HG02610 (cell line): ENCODE data around the gene BCL6B.
A peak's percentile ranks its signal among the peaks of the same experiment; 100 is the strongest.

Experiments used
- ATAC-seq: cut with Tn5 transposase; IDR thresholded peaks from one replicate; pipeline ENCODE4 v1.9.1; 2021; ENCODE audit warnings: mild to moderate bottlenecking, moderate library complexity; ENCODE audit not compliant: unreplicated experiment

BCL6B gene

DNA sequence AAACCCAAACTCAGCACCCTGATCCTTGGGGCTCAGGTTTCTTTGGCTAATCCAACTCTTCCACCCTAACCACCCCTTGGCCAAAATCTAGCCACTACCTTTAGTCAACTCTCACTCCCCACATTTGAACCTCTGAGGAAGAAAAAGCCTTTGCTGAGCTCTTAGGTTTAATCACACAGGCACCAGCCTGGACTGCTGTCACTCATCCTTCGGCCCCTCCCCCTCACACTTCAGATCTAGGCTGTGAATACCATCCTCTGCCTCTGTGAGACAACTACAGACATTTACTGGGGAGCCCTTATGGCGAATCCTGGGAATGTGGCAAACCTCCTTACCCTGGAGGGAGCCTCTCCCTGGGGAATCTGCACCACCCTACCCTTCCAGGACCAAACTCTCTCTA, 15.7 kb upstream of the BCL6B start:
- ATAC-seq = no peak

DNA sequence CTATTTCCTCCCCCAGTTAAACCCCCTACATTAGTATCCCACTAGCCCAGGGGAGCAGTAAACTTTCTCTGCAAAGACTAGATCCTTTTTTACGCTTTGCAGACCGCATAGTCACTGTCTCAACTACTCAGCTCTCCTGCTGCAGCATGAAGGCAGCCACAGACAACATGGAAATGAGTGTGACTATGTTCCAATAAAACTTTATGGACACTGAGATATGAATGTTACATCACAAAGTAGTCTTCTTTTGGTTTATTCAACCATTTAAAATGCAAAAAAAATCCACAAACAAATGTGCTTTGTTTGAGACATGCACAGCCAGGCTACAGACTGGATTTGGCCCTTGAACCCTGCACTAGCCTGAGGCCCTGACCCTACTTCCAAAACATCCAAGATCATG, 12.3 kb upstream of the BCL6B start:
- no peak for ATAC-seq

DNA sequence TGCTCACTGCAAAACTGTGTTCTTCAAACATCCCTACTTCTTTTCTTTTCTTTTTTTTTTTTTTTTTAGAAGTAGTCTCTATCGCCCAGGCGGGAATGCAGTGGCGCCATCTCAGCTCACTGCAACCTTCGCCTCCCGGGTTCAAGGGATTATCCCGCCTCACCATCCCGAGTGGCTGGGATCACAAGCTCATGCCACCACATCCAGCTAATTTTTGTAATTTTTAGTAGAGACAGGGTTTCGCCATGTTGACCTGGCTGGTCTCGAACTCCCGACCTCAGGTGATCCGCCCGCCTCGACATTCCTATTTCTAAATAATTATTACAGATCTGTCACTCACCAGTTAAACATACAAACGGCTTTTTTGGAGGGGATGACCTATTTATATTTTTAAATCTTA, 11.4 kb upstream of the BCL6B start:
- no peak for ATAC-seq

DNA sequence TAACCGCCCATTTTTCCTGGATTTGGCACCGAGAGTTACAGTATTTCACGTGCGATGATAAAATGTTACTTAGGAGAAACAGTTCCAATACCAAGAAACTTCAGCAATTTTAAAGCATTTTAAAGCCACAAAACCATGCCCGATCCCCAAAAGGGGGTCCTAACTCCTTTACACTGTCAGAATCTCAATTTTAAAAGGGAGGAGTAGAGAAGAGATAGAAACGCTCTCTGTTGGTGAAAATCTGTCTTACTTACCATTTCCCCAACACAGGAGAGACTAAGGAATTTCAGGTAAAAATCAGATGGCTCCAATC, 11.0 kb upstream of the BCL6B start:
- ATAC-seq = no peak

DNA sequence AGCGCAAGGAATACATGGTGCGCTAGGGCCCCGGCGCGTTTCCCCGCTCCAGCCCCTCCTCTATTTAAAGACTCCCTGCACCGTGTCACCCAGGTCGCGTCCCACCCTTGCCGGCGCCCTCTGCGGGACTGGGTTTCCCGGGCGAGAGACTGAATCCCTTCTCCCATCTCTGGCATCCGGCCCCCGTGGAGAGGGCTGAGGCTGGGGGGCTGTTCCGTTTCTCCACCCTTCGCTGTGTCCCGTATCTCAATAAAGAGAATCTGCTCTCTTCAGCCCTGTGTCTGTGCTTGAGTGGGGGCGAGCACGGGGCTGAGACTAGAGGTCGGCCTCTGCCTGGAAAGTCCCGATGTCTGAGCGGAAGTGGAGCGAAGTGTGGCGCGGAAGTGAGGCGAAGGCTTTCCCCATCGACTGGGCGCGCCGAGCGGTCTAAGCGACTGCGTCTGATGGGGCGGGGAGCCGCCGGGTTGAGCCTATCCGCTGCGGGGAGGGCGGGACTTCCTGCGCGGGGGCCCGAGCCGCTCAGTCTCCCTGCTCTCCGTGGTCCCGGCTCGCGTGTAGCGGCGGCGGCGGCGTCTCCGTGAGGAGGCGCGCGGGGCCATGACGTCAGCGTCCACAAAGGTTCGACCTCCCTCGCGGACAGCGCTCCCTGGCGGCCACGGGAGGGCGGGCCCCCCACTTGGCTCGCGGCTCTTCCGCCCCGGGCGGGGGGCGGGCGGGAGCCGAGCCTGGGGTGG, 8.4 kb upstream of the BCL6B start:
- ATAC-seq = peak; percentile 74

DNA sequence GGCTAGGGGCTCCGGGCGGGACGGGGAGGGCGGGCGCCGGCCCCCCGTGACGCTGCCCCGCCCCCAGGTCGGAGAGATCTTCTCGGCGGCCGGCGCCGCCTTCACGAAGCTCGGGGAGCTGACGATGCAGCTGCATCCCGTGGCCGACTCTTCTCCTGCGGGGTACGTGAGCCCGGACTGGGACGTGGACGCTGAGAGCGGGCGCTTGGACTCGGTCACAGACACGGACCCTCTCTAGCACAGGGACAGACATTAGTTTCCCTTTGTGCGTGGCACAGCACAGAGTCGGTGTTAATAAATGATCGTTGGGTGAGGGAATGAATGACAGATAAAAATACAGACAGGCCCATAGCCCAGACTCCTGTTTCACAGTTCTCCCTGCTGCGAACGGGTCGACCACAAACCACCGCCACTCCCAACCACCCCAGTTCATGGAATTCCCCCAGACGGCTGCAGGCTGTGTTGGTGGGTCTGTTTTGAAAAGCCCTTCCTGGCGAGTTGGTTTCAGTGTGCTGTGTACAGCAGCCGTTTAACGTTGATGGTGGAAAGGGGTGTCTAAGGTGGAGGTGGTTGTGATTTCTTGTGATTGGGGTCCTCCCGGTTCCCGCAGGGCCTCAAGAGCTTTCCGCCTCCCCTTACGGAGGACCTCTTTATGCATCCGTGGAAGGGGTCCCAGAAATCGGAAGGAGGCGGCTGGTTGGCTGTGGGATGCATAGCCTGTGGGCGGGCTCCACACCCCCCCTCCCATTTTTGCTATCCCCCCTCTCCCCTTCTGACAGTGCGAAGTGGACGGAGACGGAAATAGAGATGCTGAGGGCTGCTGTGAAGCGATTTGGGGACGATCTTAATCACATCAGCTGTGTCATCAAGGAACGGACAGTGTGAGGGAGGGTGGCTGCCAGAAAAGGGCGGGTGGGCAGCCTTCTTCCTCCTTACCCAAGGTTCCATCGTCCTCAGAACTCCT, 7.6 kb upstream of the BCL6B start:
- peak; percentile 23 for ATAC-seq

DNA sequence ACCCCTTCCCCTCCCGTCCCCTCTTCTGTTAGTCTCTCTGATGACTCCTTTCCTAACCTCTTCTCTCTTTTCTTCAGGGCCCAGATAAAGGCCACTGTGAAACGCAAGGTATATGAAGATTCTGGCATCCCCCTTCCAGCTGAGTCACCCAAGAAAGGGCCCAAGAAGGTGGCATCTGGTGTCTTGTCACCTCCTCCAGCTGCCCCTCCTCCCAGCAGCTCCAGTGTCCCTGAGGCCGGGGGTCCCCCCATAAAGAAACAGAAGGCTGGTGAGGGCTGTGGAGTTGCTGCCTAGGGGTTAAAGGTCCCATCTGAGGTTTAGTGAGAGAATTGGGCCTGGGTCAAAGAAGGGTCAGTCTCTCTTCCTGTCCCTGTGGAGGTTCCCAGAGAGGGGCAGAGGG, 6.4 kb upstream of the BCL6B start:
- no peak for ATAC-seq

DNA sequence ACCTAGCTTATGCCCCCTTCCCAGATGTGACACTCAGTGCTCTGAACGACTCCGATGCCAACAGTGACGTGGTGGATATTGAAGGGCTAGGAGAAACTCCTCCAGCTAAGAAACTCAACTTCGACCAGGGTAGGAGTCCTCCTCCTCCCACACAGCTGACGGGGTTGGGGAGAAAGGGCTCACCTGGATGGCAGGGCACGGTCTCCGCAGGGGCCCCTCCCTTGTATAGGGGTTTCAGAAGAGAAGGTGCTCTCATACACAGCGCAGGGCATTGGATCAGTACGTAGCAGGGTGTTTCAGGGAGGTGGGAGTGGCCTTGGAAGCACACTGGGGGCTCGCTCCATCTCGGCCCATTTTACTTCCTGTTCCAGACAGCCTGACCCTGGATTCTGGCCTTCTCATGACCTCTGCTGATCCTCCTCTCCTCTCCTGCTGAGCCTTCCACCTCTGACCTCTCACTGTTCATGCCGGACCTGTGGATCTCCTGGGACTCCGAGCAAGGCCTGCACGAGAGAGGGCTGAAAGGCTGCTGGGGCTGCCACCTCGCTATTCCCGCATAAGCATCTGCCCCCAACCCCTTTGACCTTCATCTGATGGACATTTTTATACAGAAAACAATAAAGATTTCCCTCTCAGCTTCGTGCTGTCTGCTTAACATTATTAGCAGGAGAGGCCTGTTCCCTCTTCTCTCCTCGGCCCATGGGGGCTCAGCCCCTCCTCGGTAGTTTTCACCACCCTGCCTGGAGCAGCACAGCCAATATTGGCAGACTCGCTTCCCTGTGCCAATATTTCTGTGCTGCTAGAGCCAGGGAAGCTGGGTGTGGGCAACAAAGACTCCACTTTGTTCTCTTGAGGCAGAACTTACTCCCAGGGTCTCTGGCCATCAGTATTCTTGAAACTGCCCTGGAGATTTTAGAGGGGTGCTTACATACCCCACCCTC, 5.7 kb upstream of the BCL6B start:
- no peak for ATAC-seq

DNA sequence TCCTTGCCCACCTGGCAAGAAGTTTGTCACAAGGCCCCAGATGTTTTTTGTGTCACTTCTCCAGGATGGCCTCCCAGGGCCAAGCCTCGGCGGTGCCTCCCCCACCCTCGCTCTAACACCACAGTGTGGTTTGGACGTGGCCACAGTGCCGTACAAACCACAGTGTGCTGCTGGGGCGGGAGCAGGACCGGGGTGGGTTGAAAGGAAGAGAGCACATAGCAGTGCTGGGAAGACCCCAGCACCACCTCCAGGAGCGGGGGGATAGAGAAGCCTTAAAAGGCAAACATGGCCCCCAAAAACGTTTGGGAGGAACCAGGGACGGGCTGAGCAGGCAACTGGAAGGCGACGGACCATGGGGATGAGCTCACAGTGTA, 5.0 kb upstream of the BCL6B start:
- ATAC-seq = no peak

DNA sequence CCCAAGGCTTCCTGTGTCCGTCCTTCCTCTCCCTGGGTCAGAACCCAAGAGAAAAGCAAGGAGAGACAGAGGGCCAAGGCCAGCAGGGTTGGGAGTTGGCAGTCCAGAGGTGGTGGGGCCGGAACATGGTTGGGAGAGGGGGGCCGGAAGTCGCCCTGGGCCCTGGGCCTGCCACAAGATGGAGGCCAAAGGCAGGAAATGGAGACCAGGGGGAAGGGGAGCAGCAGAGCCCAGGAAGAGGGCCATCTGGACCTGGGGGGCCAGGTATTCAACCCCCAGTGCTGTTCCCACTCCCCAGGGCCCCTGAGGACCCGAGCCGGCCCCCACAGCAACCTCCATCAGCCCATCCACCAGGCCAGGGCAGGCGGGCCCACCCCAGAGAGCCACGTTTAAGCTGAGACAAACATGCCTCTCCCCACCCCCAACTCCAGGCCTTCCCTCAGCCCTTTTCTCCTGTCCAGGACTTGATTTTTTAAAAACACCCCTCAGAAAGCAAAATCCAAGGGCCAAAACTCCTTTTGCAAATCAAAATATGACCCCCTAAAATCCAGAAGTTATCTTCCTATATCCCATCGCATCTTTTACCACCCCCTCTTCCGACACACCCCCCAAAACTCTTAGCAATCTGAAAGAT, 4.4 kb upstream of the BCL6B start:
- no peak for ATAC-seq

DNA sequence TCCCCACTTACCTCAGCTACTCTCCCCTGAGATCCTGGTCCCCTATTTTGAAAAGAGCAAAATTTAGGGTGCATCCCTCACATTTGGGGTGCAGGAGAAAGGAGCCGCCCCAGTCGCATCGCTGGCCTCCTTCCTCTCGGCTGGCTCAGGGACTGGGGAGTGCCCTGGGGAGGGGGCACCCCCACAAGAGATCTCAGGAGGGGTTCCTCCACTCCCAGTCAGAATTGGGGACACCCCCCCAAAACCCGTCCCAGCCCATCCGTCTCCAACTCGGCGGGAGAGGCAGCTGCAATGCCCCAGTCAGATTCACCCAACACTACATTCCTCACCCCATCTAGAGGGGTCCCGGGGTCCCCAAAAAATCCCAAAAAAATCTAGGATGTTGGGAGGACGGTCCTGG, 3.5 kb upstream of the BCL6B start:
- ATAC-seq = no peak

DNA sequence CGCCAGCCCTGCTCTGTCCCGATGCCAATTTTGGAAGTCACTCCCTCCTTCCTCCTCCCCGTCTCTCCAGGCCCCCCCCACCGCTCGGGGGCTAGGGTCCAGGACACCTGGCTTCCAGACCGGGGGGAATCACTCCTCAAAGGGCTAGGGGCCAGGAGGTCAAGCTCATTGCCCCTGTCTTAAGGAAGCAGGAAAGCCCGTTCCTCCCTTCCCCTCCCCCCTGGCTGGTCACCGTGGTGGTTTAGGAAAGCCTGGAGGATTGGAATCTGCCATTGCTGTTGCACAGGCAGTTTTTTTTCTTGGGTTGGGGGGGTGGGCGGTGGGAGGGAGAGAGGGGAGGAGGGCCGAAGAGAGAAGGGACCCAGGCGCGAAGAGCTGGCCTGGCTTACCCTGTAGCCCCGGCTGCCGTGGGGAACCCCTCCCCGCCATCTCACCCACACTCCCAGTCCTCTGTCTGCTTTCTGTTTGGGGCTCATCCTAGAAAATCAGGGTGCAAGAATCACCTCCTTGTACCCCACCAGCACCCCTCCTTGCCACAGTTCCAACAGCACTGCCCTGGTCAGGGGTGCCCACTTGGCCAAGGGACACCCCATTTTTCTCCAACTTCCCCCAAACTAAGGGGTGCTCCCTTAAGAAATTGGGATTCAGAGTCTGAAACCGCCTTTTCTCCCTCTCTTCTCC, 2.9 kb upstream of the BCL6B start:
- no peak for ATAC-seq

DNA sequence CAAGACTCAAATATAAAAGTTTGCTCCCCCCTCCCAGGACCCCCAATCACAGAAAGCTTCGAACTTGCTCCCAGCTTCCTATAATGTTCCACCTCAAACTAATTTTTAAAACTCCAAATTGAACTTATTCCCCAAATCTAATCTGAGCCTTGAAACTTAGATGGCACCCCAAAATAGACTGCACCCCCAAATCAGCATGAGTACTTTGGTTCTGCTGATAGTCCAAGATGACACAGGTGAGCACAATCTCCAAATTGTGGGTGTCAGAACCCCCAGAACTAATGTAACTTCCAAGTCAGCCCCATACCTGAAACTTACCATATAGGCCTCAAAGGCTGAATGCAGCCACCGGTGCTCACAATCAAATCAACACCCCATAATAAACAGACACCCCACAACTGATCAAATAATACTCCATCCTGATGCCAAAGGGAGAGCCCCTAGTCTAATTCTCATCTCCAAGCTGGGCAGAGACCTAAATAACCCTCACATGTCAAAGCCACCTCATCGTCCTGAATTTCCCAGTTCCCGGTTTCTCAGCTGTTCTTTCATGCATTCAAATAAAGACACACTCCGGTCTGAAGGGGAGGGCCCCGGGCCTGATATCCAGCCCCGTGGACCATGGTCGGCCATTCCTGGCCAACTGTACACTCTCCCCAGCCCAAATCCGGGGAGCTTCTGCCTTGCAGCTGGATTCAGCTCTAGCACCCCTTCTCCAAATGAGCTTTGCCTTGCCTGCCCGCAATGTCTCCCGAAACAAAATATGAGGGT, 1.8 kb upstream of the BCL6B start:
- ATAC-seq = no peak

DNA sequence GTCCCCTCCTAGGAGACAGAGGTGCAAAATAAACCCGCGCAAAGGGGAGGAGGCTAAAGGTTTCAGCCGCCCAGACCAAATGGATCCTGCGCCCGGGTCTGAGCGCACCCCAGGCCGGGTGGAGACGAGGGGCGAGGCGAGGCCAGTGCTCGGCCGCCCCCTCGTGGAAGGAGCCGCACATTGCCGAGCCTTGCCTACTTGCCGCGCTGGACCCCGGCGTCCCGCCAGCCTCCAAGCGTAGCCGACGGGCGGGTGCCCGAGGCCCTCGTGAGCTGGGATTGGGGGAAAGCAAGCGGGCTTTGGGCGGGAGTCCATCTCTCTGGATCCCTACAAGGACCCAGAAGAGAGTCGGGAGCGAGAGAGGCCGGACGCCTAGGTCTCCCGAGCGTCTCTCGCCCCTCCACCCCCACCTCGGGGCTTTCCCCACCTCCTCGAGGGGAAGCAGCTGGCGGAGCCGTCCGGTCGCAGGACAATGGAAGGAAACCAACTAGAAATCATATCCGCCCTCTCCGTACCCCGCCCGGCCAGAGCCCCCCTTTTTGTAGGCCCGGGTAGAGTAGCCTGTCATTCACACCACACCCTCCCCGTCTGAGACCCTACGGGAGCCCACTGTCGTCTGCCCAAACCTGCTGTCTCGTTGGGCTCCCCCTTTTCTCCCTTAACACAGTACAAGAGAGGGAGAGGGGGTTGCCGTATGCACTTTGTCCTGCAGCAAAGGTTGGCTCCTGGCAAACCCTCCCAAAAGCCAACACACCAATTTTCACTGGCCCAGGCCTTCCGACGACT, 664 bp upstream of the BCL6B start:
- peak; percentile 49 for ATAC-seq

DNA sequence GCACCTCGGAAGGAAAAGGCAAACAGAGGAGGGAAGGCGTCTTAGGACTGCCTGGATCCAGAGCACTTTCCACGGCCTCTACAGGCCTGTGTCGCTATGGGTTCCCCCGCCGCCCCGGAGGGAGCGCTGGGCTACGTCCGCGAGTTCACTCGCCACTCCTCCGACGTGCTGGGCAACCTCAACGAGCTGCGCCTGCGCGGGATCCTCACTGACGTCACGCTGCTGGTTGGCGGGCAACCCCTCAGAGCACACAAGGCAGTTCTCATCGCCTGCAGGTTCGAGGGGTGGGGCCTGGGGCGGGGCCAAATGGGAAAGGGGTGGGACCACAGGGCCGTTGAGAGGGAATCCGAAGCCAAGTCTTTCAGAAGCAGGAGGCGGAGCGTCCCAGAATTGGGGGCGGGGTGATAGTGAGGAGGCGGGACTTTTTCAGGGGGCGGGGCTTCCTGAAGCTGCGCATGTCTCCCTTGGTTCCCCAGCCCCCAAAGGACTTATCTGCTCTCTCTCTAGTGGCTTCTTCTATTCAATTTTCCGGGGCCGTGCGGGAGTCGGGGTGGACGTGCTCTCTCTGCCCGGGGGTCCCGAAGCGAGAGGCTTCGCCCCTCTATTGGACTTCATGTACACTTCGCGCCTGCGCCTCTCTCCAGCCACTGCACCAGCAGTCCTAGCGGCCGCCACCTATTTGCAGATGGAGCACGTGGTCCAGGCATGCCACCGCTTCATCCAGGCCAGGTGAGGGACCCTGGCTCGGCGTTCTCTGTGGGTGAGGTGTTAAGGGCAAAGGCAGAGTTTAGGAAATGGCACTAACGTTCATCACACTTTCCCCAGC, 939 bp downstream of the BCL6B start:
- ATAC-seq = no peak

DNA sequence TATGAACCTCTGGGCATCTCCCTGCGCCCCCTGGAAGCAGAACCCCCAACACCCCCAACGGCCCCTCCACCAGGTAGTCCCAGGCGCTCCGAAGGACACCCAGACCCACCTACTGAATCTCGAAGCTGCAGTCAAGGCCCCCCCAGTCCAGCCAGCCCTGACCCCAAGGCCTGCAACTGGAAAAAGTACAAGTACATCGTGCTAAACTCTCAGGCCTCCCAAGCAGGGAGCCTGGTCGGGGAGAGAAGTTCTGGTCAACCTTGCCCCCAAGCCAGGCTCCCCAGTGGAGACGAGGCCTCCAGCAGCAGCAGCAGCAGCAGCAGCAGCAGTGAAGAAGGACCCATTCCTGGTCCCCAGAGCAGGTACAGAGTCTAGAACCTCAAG, 1.5 kb downstream of the BCL6B start:
- no peak for ATAC-seq

DNA sequence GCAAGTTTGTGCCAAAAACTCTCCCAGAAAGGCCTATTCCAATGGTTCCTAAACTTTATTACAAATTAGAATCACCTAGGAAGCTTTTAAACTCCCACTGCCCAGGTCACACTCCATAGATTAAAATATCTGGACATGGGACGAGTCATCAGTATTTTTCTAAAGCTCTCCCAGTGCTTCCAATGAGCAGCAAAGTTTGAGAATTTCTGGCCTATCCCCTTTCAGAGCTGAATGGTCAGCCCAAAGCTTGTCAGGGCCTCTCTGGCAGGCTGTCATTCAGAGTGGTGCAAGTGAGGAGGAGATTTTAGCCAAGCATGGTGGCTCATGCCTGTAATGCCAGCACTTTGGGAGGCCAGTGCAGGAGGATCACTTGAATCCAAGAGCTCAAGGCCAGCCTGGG, 2.4 kb downstream of the BCL6B start:
- ATAC-seq = no peak
